Cardiac ventricle fibroblast (primary cell): ENCODE results near the gene ZNF418. TPM values are rescaled to one million over a fixed set of nuclear protein-coding genes. Genes with fewer than 3 reads are reported as not detected.

ENCODE experiments used
- total RNA-seq: library from RNA; depleted of rRNA; stranded (reverse); fragments of >200 nt; gene quantifications from 2 replicates; pipeline ENCODE4 v1.2.3, GENCODE V29; 2015

ZNF418 gene
- 1.9 and 3.7 TPM in 2 replicates for total RNA-seq

DNA sequence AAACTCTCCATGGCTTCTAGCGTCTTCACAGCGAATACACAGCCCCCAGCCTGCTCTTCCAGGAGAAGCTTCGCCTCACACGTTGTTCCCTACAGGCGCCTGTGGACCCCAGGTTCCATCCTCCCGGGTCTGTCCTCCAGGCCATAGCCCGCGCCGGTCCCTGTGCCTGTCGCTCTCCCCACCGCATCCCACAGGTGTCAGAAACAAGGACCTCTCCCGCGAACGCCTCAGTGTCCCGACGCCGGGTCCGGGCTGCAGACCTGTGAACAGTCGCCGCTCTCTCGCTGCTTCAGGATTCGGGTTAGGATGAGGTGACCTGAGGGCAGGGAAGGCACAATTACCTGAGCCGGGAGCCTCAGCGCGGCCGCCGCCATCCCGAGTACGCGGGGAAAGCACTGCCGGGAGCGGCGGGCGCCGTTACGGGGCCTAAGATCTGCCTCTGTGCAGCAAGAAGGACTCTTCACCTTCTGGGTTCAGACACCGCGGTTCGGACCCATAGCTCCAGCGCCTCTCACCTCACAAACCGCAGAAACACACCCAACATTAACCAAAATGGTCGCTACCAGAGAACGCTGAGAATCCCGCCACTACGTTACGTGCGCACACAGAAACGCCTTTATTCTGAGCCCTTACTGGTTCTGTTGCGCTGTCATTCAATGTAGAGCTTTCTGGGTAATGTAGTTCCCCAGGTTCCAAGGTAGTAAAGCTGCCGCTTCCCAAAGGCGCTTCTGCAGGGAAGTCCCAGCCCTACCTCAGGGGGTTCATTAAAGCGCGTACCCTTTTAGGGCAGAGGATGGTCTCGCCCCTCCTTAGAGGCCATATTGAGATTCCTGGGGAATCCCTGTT lies at the start of gene ZNF418:
Gene ZNF418, minus strand, starts transcription at position 583 of the 846 bp plus-strand sequence. CDS start 1,580 bp downstream, outside the sequence.

DNA sequence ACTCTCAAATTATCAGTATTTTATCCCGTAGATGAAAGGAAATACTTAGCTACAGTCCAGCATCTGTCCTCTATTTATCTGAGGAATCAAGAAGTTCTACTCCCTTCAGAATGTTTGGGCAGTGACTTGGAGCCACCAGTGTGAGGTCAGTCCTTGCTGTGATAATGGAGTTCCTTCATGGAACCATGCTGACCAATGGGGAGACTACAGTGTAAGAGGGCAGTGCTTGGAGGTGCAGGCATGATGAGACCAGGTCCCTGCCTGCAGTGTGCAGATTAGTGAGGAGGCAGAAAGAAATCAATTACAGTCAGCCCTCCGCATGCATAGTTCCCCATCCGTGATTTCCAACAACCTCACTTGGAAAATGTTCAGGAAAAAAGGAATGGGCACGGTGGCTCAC lies 39.2 kb upstream of the ZNF418 start, which contains the start of gene C19orf18:
Gene C19orf18, minus strand, starts transcription at position 101 of the 400 bp plus-strand sequence. CDS start 102 bp downstream, outside the sequence.

GRCh38 chr19:57947419-57948134 lies 12.4 kb upstream of the ZNF418 start, which contains the start of gene ZNF256:
Gene ZNF256 (minus strand): TSS chr19:57947706. CDS start chr19:57947474, 232 bp downstream.

GRCh38 chr19:57916168-57916995 lies 18.8 kb downstream of the ZNF418 start, which contains the start of gene ZNF417:
Gene ZNF417 (minus strand): TSS chr19:57916592. CDS start chr19:57916411, 181 bp downstream.

DNA sequence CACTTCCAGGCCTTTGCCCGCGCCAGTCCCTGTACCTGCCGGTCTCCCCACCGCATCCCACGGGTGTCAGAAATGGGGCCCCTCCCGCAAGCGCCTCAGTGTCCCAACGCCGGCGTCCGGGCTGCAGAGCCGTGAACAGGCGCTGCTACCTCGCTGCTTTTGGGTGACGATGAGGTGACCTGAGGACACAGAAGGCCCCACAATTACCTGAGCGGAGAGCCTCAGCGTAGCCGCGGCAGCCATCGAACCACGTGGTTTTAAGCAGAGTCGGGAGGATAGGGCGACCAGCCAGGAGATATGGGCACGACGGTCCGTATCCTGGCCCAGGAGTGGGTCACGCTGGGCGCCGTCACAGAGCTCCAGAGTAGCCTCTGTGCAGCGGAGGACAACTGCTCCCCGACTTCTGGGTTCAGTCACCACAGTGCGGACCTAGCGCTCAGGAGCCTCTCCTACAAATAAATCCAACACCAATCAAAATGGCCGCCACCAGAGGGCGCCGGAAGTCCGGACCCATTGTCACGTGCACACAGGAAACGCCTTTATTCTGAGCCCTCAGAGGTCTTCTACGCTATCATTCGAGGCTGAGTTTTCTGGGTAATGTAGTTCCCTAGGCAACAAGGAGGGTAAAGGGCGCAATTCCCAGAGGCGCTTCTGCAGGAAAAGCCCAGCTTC lies 46.5 kb downstream of the ZNF418 start, which contains the start of gene ZNF814:
Gene ZNF814, minus strand, starts transcription at position 478 of the 672 bp plus-strand sequence. Its CDS starts 235 bp downstream, at position 243.

Other genes starting within 250 kb of the ZNF418 start
- 3.6 and 4.7 TPM in 2 replicates for gene ZNF154, start 226.2 kb downstream of the ZNF418 start, total RNA-seq
- gene ZNF671, start 207.8 kb downstream of the ZNF418 start, total RNA-seq = 5.6 and 7.5 TPM in 2 replicates
- 6.7 and 7.4 TPM in 2 replicates for gene ZNF776, start 188.6 kb downstream of the ZNF418 start, total RNA-seq
- gene ZNF586, start 165.7 kb downstream of the ZNF418 start, total RNA-seq = 8.6 and 9.0 TPM in 2 replicates
- 2.0 and 3.4 TPM in 2 replicates for gene ZNF552, start 120.5 kb downstream of the ZNF418 start, total RNA-seq
- 11.0 and 12.4 TPM in 2 replicates for gene ZNF587B, start 105.1 kb downstream of the ZNF418 start, total RNA-seq
- gene ZNF587, start 85.5 kb downstream of the ZNF418 start, total RNA-seq = 10.7 and 24.6 TPM in 2 replicates
- 5.7 and 8.9 TPM in 2 replicates for gene ZNF814, start 46.4 kb downstream of the ZNF418 start, total RNA-seq
- gene ZNF417, start 18.8 kb downstream of the ZNF418 start, total RNA-seq = 7.2 and 7.5 TPM in 2 replicates
- 4.1 and 6.2 TPM in 2 replicates for gene ZNF256, start 12.3 kb upstream of the ZNF418 start, total RNA-seq
- 0.64 TPM in 1 of 2 replicates, not detected in the other for gene C19orf18, start 39.1 kb upstream of the ZNF418 start, total RNA-seq
- 13.3 and 16.1 TPM in 2 replicates for gene ZNF606, start 67.4 kb upstream of the ZNF418 start, total RNA-seq
- gene ZSCAN1, start 98.6 kb upstream of the ZNF418 start, total RNA-seq = not detected in 2 replicates
- 3.9 and 5.3 TPM in 2 replicates for gene ZNF135, start 123.9 kb upstream of the ZNF418 start, total RNA-seq
- gene ZSCAN18, start 162.8 kb upstream of the ZNF418 start, total RNA-seq = 49.3 and 52.7 TPM in 2 replicates
- 7.2 and 7.8 TPM in 2 replicates for gene ZNF329, start 215.4 kb upstream of the ZNF418 start, total RNA-seq
- gene ZNF274, start 247.7 kb upstream of the ZNF418 start, total RNA-seq = 18.0 and 21.7 TPM in 2 replicates